HepG2 (cell line): ENCODE measurements around the gene CCSER1. TPM values are rescaled to one million over a fixed set of nuclear protein-coding genes. Genes with fewer than 3 reads are reported as not detected.

Experiments used
- ATAC-seq: fragments of 200-7000 bp; cut with Tn5 transposase; 3 replicates; pipeline ENCODE4 v1.9.1; 2020; ENCODE audit warnings: mild to moderate bottlenecking, moderate library complexity
- BruUV-seq: library from RNA; stranded (reverse); fragments of 400-500 nt; replicated peaks from 2 replicates; lab custom pipeline; 2021; lab: Mats Ljungman, UMichigan
- CTCF ChIA-PET: fragments of 300-600 bp; formaldehyde crosslinking; extraction: SDS; loops from one replicate; lab custom pipeline; 2021; ENCODE audit warnings: low total read pairs, inconsistent platforms, low intra/inter-chr PET ratio; lab: Yijun Ruan, JAX
- POLR2A ChIA-PET: fragments of 350-600 bp; sonication (Branson Sonifier 250); formaldehyde crosslinking; loops from one replicate; lab custom pipeline; 2020; ENCODE audit warnings: antibody characterized with exemption, inconsistent platforms; lab: Yijun Ruan, JAX
- DNase-seq: peaks from one replicate; pipeline ENCODE4 v3.0.0-alpha.2; 2015; ENCODE audit warnings: low spot score
- FAIRE-seq: peaks from 3 replicates; lab custom pipeline; 2011; peaks lifted over from hg19 to GRCh38; lab: Jason Lieb, UNC
- H2AFZ ChIP-seq: one replicate; pipeline ENCODE4 v1.6.1; 2011; ENCODE audit warnings: low read length, inconsistent platforms
- H3K27ac ChIP-seq: fragments of 300-600 bp; 3 replicates; pipeline ENCODE4 v1.8.0; 2011; ENCODE audit warnings: mixed run types, mild to moderate bottlenecking, mixed read lengths, low read length, inconsistent platforms; ENCODE audit not compliant: insufficient read depth; ENCODE audit errors: extremely low read length
- H3K27me3 ChIP-seq, 2 experiments: fragments of 200-600 bp in 1 of 2; 2 replicates in 1 of 2; 3 replicates in 1 of 2; pipeline versions ENCODE4 v1.6.0 to v1.8.0; 2011; ENCODE audit warnings: low read length in 2 of 2, mild to moderate bottlenecking in 2 of 2, moderate library complexity in 2 of 2, inconsistent platforms in 1 of 2; ENCODE audit not compliant: insufficient read depth in 2 of 2, control insufficient read depth in 1 of 2
- H3K36me3 ChIP-seq, 2 experiments: fragments of 200-600 bp in 1 of 2; replicated peaks in 1 of 2; 2 replicates in 1 of 2; 3 replicates in 1 of 2; pipeline versions ENCODE4 v1.5.1 to v1.8.0; 2011; ENCODE audit warnings: low read length in 2 of 2, inconsistent platforms in 1 of 2; ENCODE audit not compliant: insufficient read depth in 2 of 2, control insufficient read depth in 1 of 2
- H3K4me1 ChIP-seq: 2 replicates; pipeline ENCODE4 v1.5.1; 2012; ENCODE audit warnings: low read length, inconsistent platforms; ENCODE audit not compliant: insufficient read depth
- H3K4me2 ChIP-seq: 2 replicates; pipeline ENCODE4 v1.6.0; 2011; ENCODE audit warnings: low read depth, low read length, inconsistent platforms
- H3K4me3 ChIP-seq, 3 experiments: fragments of 200-600 bp in 1 of 3; sonication (generic), shearing (Covaris generic) in 1 of 3; replicated peaks in 1 of 3; 2 replicates each; pipeline ENCODE4 v1.5.1; 2011 to 2016; ENCODE audit warnings: low read length in 3 of 3, inconsistent platforms in 2 of 3, low read depth in 2 of 3, mild to moderate bottlenecking in 2 of 3, control low read depth in 1 of 3, mixed read lengths in 1 of 3; ENCODE audit not compliant: insufficient read depth in 1 of 3
- H3K79me2 ChIP-seq: one replicate; pipeline ENCODE4 v1.6.1; 2011; ENCODE audit warnings: low read length, inconsistent platforms; ENCODE audit not compliant: insufficient read depth
- H3K9ac ChIP-seq: 2 replicates; pipeline ENCODE4 v1.6.0; 2011; ENCODE audit warnings: mild to moderate bottlenecking, low read depth, low read length, inconsistent platforms; ENCODE audit not compliant: insufficient read depth
- H3K9me3 ChIP-seq: 2 replicates; pipeline ENCODE4 v1.5.1; 2012; ENCODE audit warnings: mild to moderate bottlenecking, low read length
- H4K20me1 ChIP-seq: 2 replicates; pipeline ENCODE4 v1.6.0; 2011; ENCODE audit warnings: inconsistent platforms, mild to moderate bottlenecking, low read length, moderate library complexity; ENCODE audit not compliant: insufficient read depth
- ARID3A ChIP-seq: IDR thresholded peaks from 2 replicates; pipeline ENCODE4 v1.6.1; 2012; ENCODE audit warnings: low read depth, low read length, improper control_type of control experiment
- CHCHD3 ChIP-seq: sonication (generic); formaldehyde crosslinking; IDR thresholded peaks from 2 replicates; pipeline ENCODE4 v1.8.0; 2022; ENCODE audit warnings: mild to moderate bottlenecking, missing genetic modification reagents, moderate library complexity
- FIP1L1 ChIP-seq: fragments of 200-400 bp; formaldehyde crosslinking; IDR thresholded peaks from 2 replicates; pipeline ENCODE4 v1.6.1; 2018; ENCODE audit warnings: low read depth, mild to moderate bottlenecking, low read length, moderate library complexity, borderline replicate concordance; ENCODE audit not compliant: insufficient read depth
- GATA4 ChIP-seq: sonication (generic); IDR thresholded peaks from 2 replicates; pipeline ENCODE4 v1.6.1; 2016; ENCODE audit warnings: antibody characterized with exemption, low read depth, borderline replicate concordance
- HNF4G ChIP-seq, 2 experiments: sonication (generic) in 1 of 2; formaldehyde crosslinking in 1 of 2; IDR thresholded peaks; 2 replicates each; pipeline versions ENCODE4 v1.4.0 to v1.6.1; 2011 to 2020; ENCODE audit warnings: borderline replicate concordance in 2 of 2, low read depth in 2 of 2, mild to moderate bottlenecking in 2 of 2, low read length in 1 of 2, missing genetic modification reagents in 1 of 2, moderate library complexity in 1 of 2
- KLF12 ChIP-seq: sonication (generic); formaldehyde crosslinking; IDR thresholded peaks from 2 replicates; pipeline ENCODE4 v1.4.0; 2020; ENCODE audit warnings: missing genetic modification reagents, borderline replicate concordance
- NR2C2 ChIP-seq: sonication (generic); formaldehyde crosslinking; IDR thresholded peaks from 2 replicates; pipeline ENCODE4 v1.4.0; 2020; ENCODE audit warnings: missing genetic modification reagents, mild to moderate bottlenecking, moderate library complexity, borderline replicate concordance
- PREB ChIP-seq: sonication (generic); formaldehyde crosslinking; IDR thresholded peaks from 2 replicates; pipeline ENCODE4 v1.4.0; 2020; ENCODE audit warnings: missing genetic modification reagents
- SMC3 ChIP-seq: IDR thresholded peaks from 2 replicates; pipeline ENCODE4 v1.6.1; 2011; ENCODE audit warnings: low read length, improper control_type of control experiment
- SMYD3 ChIP-seq: sonication (generic); formaldehyde crosslinking; IDR thresholded peaks from 2 replicates; pipeline ENCODE4 v1.8.1; 2023; ENCODE audit warnings: mild to moderate bottlenecking, missing genetic modification reagents
- SRY ChIP-seq: sonication (generic); formaldehyde crosslinking; IDR thresholded peaks from 2 replicates; pipeline ENCODE4 v1.8.0; 2022; ENCODE audit warnings: mild to moderate bottlenecking, missing genetic modification reagents
- ZNF468 ChIP-seq: sonication (generic); formaldehyde crosslinking; IDR thresholded peaks from 2 replicates; pipeline ENCODE4 v1.8.0; 2022; ENCODE audit warnings: mild to moderate bottlenecking, moderate library complexity, missing genetic modification reagents
- ZNF589 ChIP-seq: sonication (generic); formaldehyde crosslinking; conservative IDR thresholded peaks from 2 replicates; pipeline ENCODE4 v1.8.0; 2022; ENCODE audit warnings: mild to moderate bottlenecking, moderate library complexity, missing genetic modification reagents
- ZNF605 ChIP-seq: sonication (generic); formaldehyde crosslinking; IDR thresholded peaks from 2 replicates; pipeline ENCODE4 v1.8.0; 2022; ENCODE audit warnings: mild to moderate bottlenecking, missing genetic modification reagents
- ZNF616 ChIP-seq: sonication (generic); formaldehyde crosslinking; IDR thresholded peaks from 2 replicates; pipeline ENCODE4 v1.5.0; 2020; ENCODE audit warnings: low read depth, mild to moderate bottlenecking, missing genetic modification reagents
- ZNF724P ChIP-seq: sonication (generic); formaldehyde crosslinking; IDR thresholded peaks from 2 replicates; pipeline ENCODE4 v1.8.0; 2022; ENCODE audit warnings: missing genetic modification reagents, borderline replicate concordance
- ZNF841 ChIP-seq: sonication (generic); formaldehyde crosslinking; IDR thresholded peaks from 2 replicates; pipeline ENCODE4 v1.8.1; 2023; ENCODE audit warnings: missing genetic modification reagents, borderline replicate concordance
- WGBS: methylation state at CpG from one replicate; pipeline ENCODE4 v1.1.6; 2017; ENCODE audit warnings: low lambda C conversion rate; 5-methylcytosine and 5-hydroxymethylcytosine counted together
- in situ Hi-C: cut with HindIII; loops from 2 replicates; pipeline ENCODE4 v1.10.0; 2017; ENCODE audit warnings: low pct_unique_long_range_greater_than_20kb; ENCODE audit not compliant: extremely low pct_ligation_motif_present
- intact Hi-C: fragments of 100-400 bp; cut with micrococcal nuclease; formaldehyde crosslinking; loops from one replicate; pipeline ENCODE4 v1.10.0; 2022; ENCODE audit not compliant: unreplicated experiment
- polyA plus RNA-seq, 8 experiments: library from polyadenylated mRNA; depleted of rRNA in 3 of 8; stranded (reverse) in 7 of 8; unstranded in 1 of 8; fragments of >200 nt; fragmentation: Illumina TruSeq in 4 of 8; extraction: Trizol in 4 of 8; gene quantifications; 2 replicates each; pipeline versions ENCODE4 v1.2.1 to v1.2.3, GENCODE V29; 2011 to 2016; ENCODE audit warnings: low read depth in 4 of 8, missing spikeins in 1 of 8, mixed read lengths in 1 of 8; ENCODE audit not compliant: insufficient read depth in 1 of 8
- total RNA-seq, 5 experiments: library from RNA; depleted of rRNA; stranded (reverse); fragments of >200 nt; fragmentation: Illumina TruSeq; extraction: Trizol; gene quantifications; 2 replicates each; pipeline ENCODE4 v1.2.3, GENCODE V29; 2016; ENCODE audit warnings: low read depth in 1 of 5

The CCSER1 gene
- total and polyA plus RNA-seq, 2 of the 13 experiments (the other 11 are each of a cell fraction or from before 2014, with no cell fraction given): not detected

GRCh38 chr4:90621080-90621479 is 493.9 kb downstream of the CCSER1 start:
- ChIA-PET POLR2A (no interaction called here), CTCF (no interaction called here)
- H3K36me3 ChIP-seq: no peaks in the 10 kb centered on the region
- no peak overlapping the region for H3K4me3 ChIP-seq
- no peak for DNase-seq
- no TSS peak for BruUV-seq
- H3K79me2 ChIP-seq: no peaks in the 10 kb centered on the region
- no peak overlapping the region for H3K27ac ChIP-seq
- intact Hi-C loops: no loop called here
- H4K20me1 ChIP-seq: no peaks in the 10 kb centered on the region
- H3K9me3 ChIP-seq: no peaks in the 10 kb centered on the region
- in situ Hi-C loops: no loop called here
- TF ChIP-seq ZNF589 (CRISPR knock-in tag) (no peak), KLF12 (CRISPR knock-in tag) (no peak), SMC3 (no peak), ARID3A (no peak), ZNF724P (CRISPR knock-in tag) (no peak), FIP1L1 (no peak), NR2C2 (CRISPR knock-in tag) (no peak), CHCHD3 (no peak), GATA4 (no peak), ZNF605 (CRISPR knock-in tag) (no peak), PREB (CRISPR knock-in tag) (no peak), ZNF616 (no peak), HNF4G (IDR thresholded peaks at IDR 0.05; ENCODE audit: borderline replicate concordance, low read depth, low read length) (no peak), HNF4G (CRISPR knock-in tag; IDR thresholded peaks at IDR 0.05; ENCODE audit: borderline replicate concordance, low read depth) (no peak), ZNF841 (no peak), ZNF468 (CRISPR knock-in tag) (no peak), SRY (no peak), SMYD3 (CRISPR knock-in tag) (no peak)
- TF ChIP-seq, all 625 proteins: peak for 0
- Histone ChIP-seq H3K27me3 (no peaks in the 10 kb centered on the region), H3K9ac (no peak overlapping the region), H3K4me2 (no peak overlapping the region), H3K4me1 (no peaks in the 10 kb centered on the region), H2AFZ (no peak overlapping the region)
- 0% methylated on average over 1 of the region's 1 CpG for WGBS
- ATAC-seq: no peak
- no peak for FAIRE-seq
